NB4 (cell line): Measurements from ENCODE around the gene PNRC2.

Experiments
- POLR2A ChIP-seq: IDR thresholded peaks from 2 replicates; pipeline ENCODE4 v1.6.1; 2011; ENCODE audit warnings: mild to moderate bottlenecking; ENCODE audit not compliant: insufficient read length; ENCODE audit errors: extremely low read depth
- TF ChIP-seq, protein P1 (sequence below): IDR thresholded peaks from one replicate; pipeline ENCODE4 v1.5.1; 2012; ENCODE audit warnings: low read depth, low read length

GRCh38 chr1:23913212-23913880 is 46.3 kb upstream of the PNRC2 start, which contains the start of gene CNR2:
- TF ChIP-seq, protein P1, sequence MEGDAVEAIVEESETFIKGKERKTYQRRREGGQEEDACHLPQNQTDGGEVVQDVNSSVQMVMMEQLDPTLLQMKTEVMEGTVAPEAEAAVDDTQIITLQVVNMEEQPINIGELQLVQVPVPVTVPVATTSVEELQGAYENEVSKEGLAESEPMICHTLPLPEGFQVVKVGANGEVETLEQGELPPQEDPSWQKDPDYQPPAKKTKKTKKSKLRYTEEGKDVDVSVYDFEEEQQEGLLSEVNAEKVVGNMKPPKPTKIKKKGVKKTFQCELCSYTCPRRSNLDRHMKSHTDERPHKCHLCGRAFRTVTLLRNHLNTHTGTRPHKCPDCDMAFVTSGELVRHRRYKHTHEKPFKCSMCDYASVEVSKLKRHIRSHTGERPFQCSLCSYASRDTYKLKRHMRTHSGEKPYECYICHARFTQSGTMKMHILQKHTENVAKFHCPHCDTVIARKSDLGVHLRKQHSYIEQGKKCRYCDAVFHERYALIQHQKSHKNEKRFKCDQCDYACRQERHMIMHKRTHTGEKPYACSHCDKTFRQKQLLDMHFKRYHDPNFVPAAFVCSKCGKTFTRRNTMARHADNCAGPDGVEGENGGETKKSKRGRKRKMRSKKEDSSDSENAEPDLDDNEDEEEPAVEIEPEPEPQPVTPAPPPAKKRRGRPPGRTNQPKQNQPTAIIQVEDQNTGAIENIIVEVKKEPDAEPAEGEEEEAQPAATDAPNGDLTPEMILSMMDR = no peak
- no peak for TF ChIP-seq POLR2A
